Medulla oblongata (tissue), 1 donor: ENCODE data around the gene HOXA6.

Source experiments
- DNase-seq: peaks from one replicate; pipeline ENCODE4 v3.0.0-alpha.2; 2015; ENCODE audit errors: extremely low spot score

HOXA6 gene

GRCh38 chr7:27149842-27150567 lies 2.4 kb upstream of the HOXA6 start:
- no peak for DNase-seq

GRCh38 chr7:27148756-27149641 lies 1.4 kb upstream of the HOXA6 start:
- no peak for DNase-seq

- DNase-seq, result no peak
Observed at GRCh38 chr7:27148031-27148755, 619 bp upstream of the HOXA6 start.

- no peak for DNase-seq
Observed at GRCh38 chr7:27146491-27147198, 929 bp downstream of the HOXA6 start.

GRCh38 chr7:27145914-27146412 lies 1.6 kb downstream of the HOXA6 start:
- no peak for DNase-seq

GRCh38 chr7:27145165-27145913 lies 2.2 kb downstream of the HOXA6 start:
- no peak for DNase-seq

- DNase-seq, result no peak
Observed at GRCh38 chr7:27144781-27145164, 2.8 kb downstream of the HOXA6 start.

GRCh38 chr7:27143950-27144780 lies 3.4 kb downstream of the HOXA6 start:
- DNase-seq, result no peak

- DNase-seq, result peak; percentile 95
Observed at GRCh38 chr7:27143023-27143949, 4.3 kb downstream of the HOXA6 start, which contains the start of gene HOXA5. Gene HOXA5, minus strand, starts transcription at chr7:27143681. Its CDS starts 74 bp downstream, at chr7:27143607.

GRCh38 chr7:27142580-27143022 lies 5.0 kb downstream of the HOXA6 start:
- no peak for DNase-seq

- DNase-seq, result no peak
Observed at GRCh38 chr7:27141923-27142579, 5.5 kb downstream of the HOXA6 start.

- DNase-seq, result no peak
Observed at GRCh38 chr7:27141137-27141922, 6.2 kb downstream of the HOXA6 start.

- DNase-seq, result no peak
Observed at GRCh38 chr7:27140126-27140857, 7.3 kb downstream of the HOXA6 start.

GRCh38 chr7:27139334-27140125 lies 8.0 kb downstream of the HOXA6 start:
- no peak for DNase-seq

GRCh38 chr7:27138985-27139333 lies 8.6 kb downstream of the HOXA6 start:
- no peak for DNase-seq

GRCh38 chr7:27138472-27138871 lies 9.1 kb downstream of the HOXA6 start:
- DNase-seq, result no peak
